GM12875 (cell line): ENCODE data around the gene VAMP4.

Experiments
- H3K4me3 ChIP-seq: one replicate; pipeline ENCODE4 v1.5.1; 2011; ENCODE audit warnings: low read depth, low read length, control low read depth
- TF ChIP-seq, protein P1 (sequence below): IDR thresholded peaks from 2 replicates; pipeline ENCODE4 v1.5.1; 2011; ENCODE audit warnings: low read depth, mild to moderate bottlenecking, control low read depth, inconsistent platforms, low read length, moderate library complexity, borderline replicate concordance; ENCODE audit not compliant: insufficient read depth

Gene VAMP4

GRCh38 chr1:171753685-171754352, 12.0 kb upstream of the VAMP4 start:
- H3K4me3 ChIP-seq, result no peak overlapping the region
- TF ChIP-seq, protein P1, sequence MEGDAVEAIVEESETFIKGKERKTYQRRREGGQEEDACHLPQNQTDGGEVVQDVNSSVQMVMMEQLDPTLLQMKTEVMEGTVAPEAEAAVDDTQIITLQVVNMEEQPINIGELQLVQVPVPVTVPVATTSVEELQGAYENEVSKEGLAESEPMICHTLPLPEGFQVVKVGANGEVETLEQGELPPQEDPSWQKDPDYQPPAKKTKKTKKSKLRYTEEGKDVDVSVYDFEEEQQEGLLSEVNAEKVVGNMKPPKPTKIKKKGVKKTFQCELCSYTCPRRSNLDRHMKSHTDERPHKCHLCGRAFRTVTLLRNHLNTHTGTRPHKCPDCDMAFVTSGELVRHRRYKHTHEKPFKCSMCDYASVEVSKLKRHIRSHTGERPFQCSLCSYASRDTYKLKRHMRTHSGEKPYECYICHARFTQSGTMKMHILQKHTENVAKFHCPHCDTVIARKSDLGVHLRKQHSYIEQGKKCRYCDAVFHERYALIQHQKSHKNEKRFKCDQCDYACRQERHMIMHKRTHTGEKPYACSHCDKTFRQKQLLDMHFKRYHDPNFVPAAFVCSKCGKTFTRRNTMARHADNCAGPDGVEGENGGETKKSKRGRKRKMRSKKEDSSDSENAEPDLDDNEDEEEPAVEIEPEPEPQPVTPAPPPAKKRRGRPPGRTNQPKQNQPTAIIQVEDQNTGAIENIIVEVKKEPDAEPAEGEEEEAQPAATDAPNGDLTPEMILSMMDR, result no peak

- TF ChIP-seq, protein P1, result no peak
These were observed 11.3 kb upstream of the VAMP4 start for GRCh38 chr1:171753182-171753581.

DNA sequence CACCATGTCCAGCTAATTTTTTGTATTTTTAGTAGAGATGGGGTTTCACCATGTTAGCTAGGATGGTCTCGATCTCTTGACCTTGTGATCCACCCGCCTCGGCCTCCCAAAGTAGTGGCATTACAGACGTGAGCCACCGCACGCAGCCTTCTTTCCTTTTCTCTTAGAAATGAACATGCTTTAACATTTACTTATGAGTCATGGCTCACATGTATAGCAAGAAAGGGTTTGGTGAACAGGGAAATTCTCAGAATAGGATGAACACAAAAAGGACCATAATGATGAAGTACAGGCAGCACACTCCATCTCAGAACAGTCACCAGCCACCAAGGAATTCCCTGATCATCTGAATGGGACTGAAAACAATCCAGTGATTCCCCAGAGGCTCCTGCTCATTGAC, 9.4 kb upstream of the VAMP4 start:
- no peak overlapping the region for H3K4me3 ChIP-seq
- TF ChIP-seq, protein P1, result no peak

More at GRCh38 chr1:171753182-171753581, 11.3 kb upstream of the VAMP4 start:
- H3K4me3 ChIP-seq, result no peak overlapping the region

GRCh38 chr1:171748651-171749050, 6.8 kb upstream of the VAMP4 start:
- TF ChIP-seq, protein P1, result no peak
- H3K4me3 ChIP-seq, result no peak overlapping the region

GRCh38 chr1:171744986-171745385, 3.1 kb upstream of the VAMP4 start:
- TF ChIP-seq, protein P1, result no peak
- no peak overlapping the region for H3K4me3 ChIP-seq

DNA sequence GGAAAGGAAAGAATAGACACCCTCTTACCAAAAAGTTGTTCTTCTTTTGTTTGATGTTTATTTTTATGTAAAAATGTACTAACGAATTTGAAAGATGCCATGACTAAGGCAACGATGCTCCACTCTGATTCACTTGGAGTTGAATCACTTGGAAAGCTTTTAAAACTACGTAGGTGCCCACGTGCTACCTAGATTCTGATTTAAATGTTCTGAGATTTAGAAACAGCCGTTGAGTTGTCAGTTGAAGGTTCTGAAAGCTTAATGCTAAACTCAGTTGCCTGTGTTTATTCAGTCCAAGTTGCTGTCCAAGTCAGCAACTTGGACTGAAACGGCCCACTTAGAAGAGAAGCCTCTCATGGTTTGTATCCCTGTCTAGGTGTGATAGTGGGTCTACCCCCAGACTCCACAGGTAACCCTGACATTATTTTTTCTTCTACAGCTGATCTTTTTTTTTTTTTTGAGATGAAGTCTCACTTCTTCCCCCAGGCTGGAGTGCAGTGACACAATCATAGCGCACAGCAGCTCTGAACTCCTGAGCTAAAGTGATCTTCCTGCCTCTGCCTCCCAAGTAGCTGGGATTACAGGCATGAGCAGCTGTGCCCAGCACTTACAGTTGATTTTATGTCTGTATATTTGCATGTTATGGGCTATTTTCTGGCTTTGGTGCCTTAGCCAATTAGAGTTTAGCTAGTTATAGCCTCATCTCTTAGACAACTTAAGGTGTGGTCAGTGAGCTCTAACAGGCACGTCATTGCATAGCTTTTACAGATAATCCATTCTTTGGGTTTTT, 1.4 kb upstream of the VAMP4 start:
- TF ChIP-seq, protein P1, result no peak
- peak overlapping the region; percentile 77 for H3K4me3 ChIP-seq

DNA sequence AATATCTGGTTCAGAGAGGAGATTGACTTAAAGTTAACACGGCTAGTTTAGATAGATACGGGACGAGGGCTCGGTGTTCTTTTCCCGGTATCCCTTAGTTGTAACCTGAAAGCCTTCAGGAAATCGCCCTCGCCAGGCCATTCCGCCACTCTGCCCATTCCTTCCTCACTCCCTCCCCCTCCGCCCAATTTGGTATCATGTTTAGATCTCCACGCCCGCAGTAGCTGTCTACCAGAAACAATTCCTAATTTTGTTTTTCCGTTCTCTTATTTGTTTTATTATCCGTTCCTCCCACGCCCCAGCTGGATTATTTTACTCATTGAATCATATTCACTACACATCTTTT, 685 bp upstream of the VAMP4 start:
- TF ChIP-seq, protein P1, result no peak

More for the DNA sequence above, 685 bp upstream of the VAMP4 start:
- peak overlapping the region; percentile 77 for H3K4me3 ChIP-seq
